Measurements from ENCODE around the gene TRIP11. TPM values are rescaled to one million over a fixed set of nuclear protein-coding genes. Genes with fewer than 3 reads are reported as not detected.

The TRIP11 gene
- total RNA-seq, 1 experiment from 2014 or later = 43.4 TPM

GRCh38 chr14:91956616-91957015 is 83.2 kb downstream of the TRIP11 start:
- Histone ChIP-seq H3K27me3 (replicated peaks; ENCODE audit: control insufficient read depth, insufficient read depth, low read length) (no peaks in the 10 kb centered on the region), H3K4me3 (ENCODE audit: low read depth, low read length) (no peak overlapping the region), H3K9me3 (no peaks in the 10 kb centered on the region), H3K4me1 (peaks cover 6% of the 10 kb centered on the region), H3K36me3 (ENCODE audit: control insufficient read depth, insufficient read depth, low read length) (no peaks in the 10 kb centered on the region)
- BruUV-seq (replicated peaks) = no TSS peak
- intact Hi-C loops (cut with micrococcal nuclease; ENCODE audit: unreplicated experiment) = no loop called here
- Mint-ChIP-seq H3K27ac (ENCODE audit: unreplicated experiment) (no peak overlapping the region), H3K4me3 (ENCODE audit: unreplicated experiment) (no peak overlapping the region), H3K9me3 (ENCODE audit: unreplicated experiment) (no peaks in the 10 kb centered on the region), H3K4me1 (ENCODE audit: low read depth, unreplicated experiment) (peaks cover 7% of the 10 kb centered on the region), H3K36me3 (ENCODE audit: insufficient read depth, unreplicated experiment) (no peaks in the 10 kb centered on the region), H3K27me3 (ENCODE audit: insufficient read depth, unreplicated experiment) (no peaks in the 10 kb centered on the region)
- TF ChIP-seq CTCF (IDR thresholded peaks at IDR 0.05; ENCODE audit: insufficient read depth in 1 of 2, low read depth in 1 of 2, low read length in 1 of 2, severe bottlenecking in 1 of 2, unreplicated experiment in 1 of 2) = no peak
- CTCF ChIA-PET = no interaction called here
- DNase-seq = peak in 1 of 2 experiments; percentile 16
- POLR2A ChIA-PET = no interaction called here

GRCh38 chr14:91955168-91955567 is 84.7 kb downstream of the TRIP11 start:
- Histone ChIP-seq H3K27me3 (replicated peaks; ENCODE audit: control insufficient read depth, insufficient read depth, low read length) (no peaks in the 10 kb centered on the region), H3K9me3 (no peaks in the 10 kb centered on the region), H3K36me3 (ENCODE audit: control insufficient read depth, insufficient read depth, low read length) (no peaks in the 10 kb centered on the region), H3K4me1 (peaks cover 6% of the 10 kb centered on the region), H3K4me3 (ENCODE audit: low read depth, low read length) (no peak overlapping the region)
- Mint-ChIP-seq H3K27ac (ENCODE audit: unreplicated experiment) (no peak overlapping the region), H3K4me1 (ENCODE audit: low read depth, unreplicated experiment) (peaks cover 7% of the 10 kb centered on the region), H3K9me3 (ENCODE audit: unreplicated experiment) (no peaks in the 10 kb centered on the region), H3K4me3 (ENCODE audit: unreplicated experiment) (no peak overlapping the region), H3K36me3 (ENCODE audit: insufficient read depth, unreplicated experiment) (no peaks in the 10 kb centered on the region), H3K27me3 (ENCODE audit: insufficient read depth, unreplicated experiment) (no peaks in the 10 kb centered on the region)
- intact Hi-C loops (cut with micrococcal nuclease; ENCODE audit: unreplicated experiment) = no loop called here
- TF ChIP-seq CTCF (IDR thresholded peaks at IDR 0.05; ENCODE audit: insufficient read depth in 1 of 2, low read depth in 1 of 2, low read length in 1 of 2, severe bottlenecking in 1 of 2, unreplicated experiment in 1 of 2) = no peak
- POLR2A ChIA-PET = interaction anchor here (0.6 kb wide), 1 partner anchor 38 kb away, joined by 4 read pairs; no protein-coding TSS in a partner anchor
- no TSS peak for BruUV-seq (replicated peaks)
- CTCF ChIA-PET = no interaction called here
- no peak for DNase-seq

- intact Hi-C loops (cut with micrococcal nuclease; ENCODE audit: unreplicated experiment) = no loop called here
- H3K36me3 ChIP-seq (ENCODE audit: control insufficient read depth, insufficient read depth, low read length) = no peaks in the 10 kb centered on the region
- POLR2A ChIA-PET = interaction anchor here (0.6 kb wide), 1 partner anchor 290 kb away, joined by 5 read pairs; no protein-coding TSS in a partner anchor
- no peaks in the 10 kb centered on the region for H3K9me3 Mint-ChIP-seq (ENCODE audit: unreplicated experiment)
- no peak overlapping the region for H3K27ac Mint-ChIP-seq (ENCODE audit: unreplicated experiment)
- no peak for TF ChIP-seq CTCF (IDR thresholded peaks at IDR 0.05; ENCODE audit: insufficient read depth in 1 of 2, low read depth in 1 of 2, low read length in 1 of 2, severe bottlenecking in 1 of 2, unreplicated experiment in 1 of 2)
- no peaks in the 10 kb centered on the region for H3K27me3 ChIP-seq (replicated peaks; ENCODE audit: control insufficient read depth, insufficient read depth, low read length)
- CTCF ChIA-PET = no interaction called here
- no peaks in the 10 kb centered on the region for H3K36me3 Mint-ChIP-seq (ENCODE audit: insufficient read depth, unreplicated experiment)
- H3K9me3 ChIP-seq = no peaks in the 10 kb centered on the region; the same call in 1 of the 2 replicates
- peaks cover 7% of the 10 kb centered on the region for H3K4me1 Mint-ChIP-seq (ENCODE audit: low read depth, unreplicated experiment)
- no peaks in the 10 kb centered on the region for H3K27me3 Mint-ChIP-seq (ENCODE audit: insufficient read depth, unreplicated experiment)
- H3K4me3 ChIP-seq (ENCODE audit: low read depth, low read length) = no peak overlapping the region
- H3K4me1 ChIP-seq = peaks cover 9% of the 10 kb centered on the region
- no TSS peak for BruUV-seq (replicated peaks)
- DNase-seq = no peak
- no peak overlapping the region for H3K4me3 Mint-ChIP-seq (ENCODE audit: unreplicated experiment)
Observed at GRCh38 chr14:91953170-91953985, 86.5 kb downstream of the TRIP11 start.
